BJ (cell line): Measurements from ENCODE around the gene RPL32. TPM values are rescaled to one million over a fixed set of nuclear protein-coding genes. Genes with fewer than 3 reads are reported as not detected.
"Not testable (repeated sequence)": the region's sequence is repeated elsewhere in the genome, so short reads cannot be mapped to it uniquely, and the experiment has no call there.

Experiments used
- CTCF ChIA-PET: fragments of 350-600 bp; formaldehyde crosslinking; extraction: SDS; loops from one replicate; lab custom pipeline; 2021; ENCODE audit warnings: antibody characterized with exemption, inconsistent platforms; lab: Yijun Ruan, JAX
- POLR2A ChIA-PET: fragments of 300-600 bp; sonication (Branson Sonifier 250); formaldehyde crosslinking; extraction: SDS; loops from one replicate; lab custom pipeline; 2021; ENCODE audit warnings: antibody characterized with exemption; lab: Charles Lee
- DNase-seq: peaks from one replicate; pipeline ENCODE4 v3.0.0-alpha.2; 2011; ENCODE audit warnings: low read depth
- H3K27me3 ChIP-seq: 2 replicates; pipeline ENCODE4 v1.6.0; 2011; ENCODE audit warnings: low read length; ENCODE audit not compliant: control insufficient read depth, insufficient read depth
- H3K36me3 ChIP-seq: 2 replicates; pipeline ENCODE4 v1.5.1; 2011; ENCODE audit warnings: low read length; ENCODE audit not compliant: control insufficient read depth, insufficient read depth
- H3K4me3 ChIP-seq: 2 replicates; pipeline ENCODE4 v1.5.1; 2011; ENCODE audit warnings: low read depth, mild to moderate bottlenecking, control low read depth, low read length
- CTCF ChIP-seq: IDR thresholded peaks from 2 replicates; pipeline ENCODE4 v1.5.1; 2011; ENCODE audit warnings: low read depth, mild to moderate bottlenecking, control low read depth, inconsistent platforms, low read length, moderate library complexity; ENCODE audit not compliant: insufficient read depth
- polyA plus RNA-seq: library from polyadenylated mRNA; depleted of rRNA; stranded (reverse); fragments of >200 nt; gene quantifications from 2 replicates; pipeline ENCODE4 v1.2.3, GENCODE V29; 2011

RPL32 gene
- polyA plus RNA-seq, 1 experiment, result 3,018 TPM

- Histone ChIP-seq H3K27me3 (no peaks in the 10 kb centered on the region), H3K4me3 (no peak overlapping the region), H3K36me3 (no peaks in the 10 kb centered on the region)
- DNase-seq, result no peak
- ChIA-PET CTCF (interaction anchor here (0.8 to 6.4 kb wide), 4 partner anchors 9 to 105 kb away, joined by 3 to 44 read pairs (median 4); no protein-coding TSS in a partner anchor), POLR2A (no interaction called here)
- TF ChIP-seq CTCF, result no peak
These were observed 37.9 kb upstream of the RPL32 start for GRCh38 chr3:12879191-12879815.

- H3K4me3 ChIP-seq, DNase-seq, H3K27me3 ChIP-seq, H3K36me3 ChIP-seq, POLR2A ChIA-PET: not testable (repeated sequence)
- CTCF ChIA-PET, result interaction anchor here (1.0 to 6.4 kb wide), 2 partner anchors 11 to 12 kb away, joined by 4 to 44 read pairs; no protein-coding TSS in a partner anchor
These were observed 37.4 kb upstream of the RPL32 start for GRCh38 chr3:12878758-12879157.

- Histone ChIP-seq H3K4me3 (no peak overlapping the region), H3K27me3 (no peaks in the 10 kb centered on the region), H3K36me3 (no peaks in the 10 kb centered on the region)
- CTCF ChIA-PET, result interaction anchor here (1.0 to 6.4 kb wide), 5 partner anchors 9 to 117 kb away, joined by 3 to 44 read pairs (median 3); no protein-coding TSS in a partner anchor
- no peak for TF ChIP-seq CTCF
- DNase-seq, result no peak
- POLR2A ChIA-PET, result no interaction called here
These were observed 36.8 kb upstream of the RPL32 start for GRCh38 chr3:12878141-12878574.

- Histone ChIP-seq H3K4me3 (no peak overlapping the region), H3K27me3 (no peaks in the 10 kb centered on the region), H3K36me3 (no peaks in the 10 kb centered on the region)
- ChIA-PET CTCF (interaction anchor here (1.0 to 6.4 kb wide), 5 partner anchors 9 to 118 kb away, joined by 3 to 44 read pairs (median 3); no protein-coding TSS in a partner anchor), POLR2A (no interaction called here)
- DNase-seq, result no peak
- TF ChIP-seq CTCF, result no peak
These were observed 35.7 kb upstream of the RPL32 start for GRCh38 chr3:12877040-12877439.

GRCh38 chr3:12875857-12876836 is 34.8 kb upstream of the RPL32 start:
- POLR2A ChIA-PET, result no interaction called here
- TF ChIP-seq CTCF, result peak; percentile 44
- no peaks in the 10 kb centered on the region for H3K36me3 ChIP-seq
- DNase-seq, result no peak
- no peaks in the 10 kb centered on the region for H3K27me3 ChIP-seq
- peak overlapping the region; percentile 32 for H3K4me3 ChIP-seq
- CTCF ChIA-PET, result interaction anchor here (0.6 to 6.4 kb wide), 4 partner anchors 8 to 241 kb away, joined by 3 to 44 read pairs (median 5); no protein-coding TSS in a partner anchor
